Ectodermal cell (in vitro differentiated cells): ENCODE data around the gene SCGB3A1.

ENCODE experiments used
- H3K27ac ChIP-seq: 2 replicates; pipeline ENCODE4 v1.7.0; 2013; ENCODE audit warnings: mild to moderate bottlenecking, low read depth, low read length; ENCODE audit not compliant: insufficient read depth, poor library complexity, severe bottlenecking
- H3K27me3 ChIP-seq: 2 replicates; pipeline ENCODE4 v1.7.0; 2013; ENCODE audit warnings: mild to moderate bottlenecking, low read length; ENCODE audit not compliant: insufficient read depth, control insufficient read depth, poor library complexity, severe bottlenecking
- H3K36me3 ChIP-seq: one replicate; pipeline ENCODE4 v1.7.0; 2013; ENCODE audit warnings: low read length; ENCODE audit not compliant: control insufficient read depth, insufficient read depth
- H3K4me1 ChIP-seq: one replicate; pipeline ENCODE4 v1.7.0; 2013; ENCODE audit warnings: low read length; ENCODE audit not compliant: control insufficient read depth, insufficient read depth
- H3K4me3 ChIP-seq: 2 replicates; pipeline ENCODE4 v1.7.0; 2013; ENCODE audit warnings: low read depth, low read length, control low read depth; ENCODE audit not compliant: insufficient read depth
- H3K9me3 ChIP-seq: 2 replicates; pipeline ENCODE4 v1.7.0; 2013; ENCODE audit warnings: mild to moderate bottlenecking, low read length, moderate library complexity; ENCODE audit not compliant: control insufficient read depth
- WGBS, 2 experiments: methylation state at CpG; one replicate each; pipeline ENCODE4 v1.1.7; 2013; ENCODE audit warnings: missing lambda C conversion rate in 2 of 2; 5-methylcytosine and 5-hydroxymethylcytosine counted together

The SCGB3A1 gene

DNA sequence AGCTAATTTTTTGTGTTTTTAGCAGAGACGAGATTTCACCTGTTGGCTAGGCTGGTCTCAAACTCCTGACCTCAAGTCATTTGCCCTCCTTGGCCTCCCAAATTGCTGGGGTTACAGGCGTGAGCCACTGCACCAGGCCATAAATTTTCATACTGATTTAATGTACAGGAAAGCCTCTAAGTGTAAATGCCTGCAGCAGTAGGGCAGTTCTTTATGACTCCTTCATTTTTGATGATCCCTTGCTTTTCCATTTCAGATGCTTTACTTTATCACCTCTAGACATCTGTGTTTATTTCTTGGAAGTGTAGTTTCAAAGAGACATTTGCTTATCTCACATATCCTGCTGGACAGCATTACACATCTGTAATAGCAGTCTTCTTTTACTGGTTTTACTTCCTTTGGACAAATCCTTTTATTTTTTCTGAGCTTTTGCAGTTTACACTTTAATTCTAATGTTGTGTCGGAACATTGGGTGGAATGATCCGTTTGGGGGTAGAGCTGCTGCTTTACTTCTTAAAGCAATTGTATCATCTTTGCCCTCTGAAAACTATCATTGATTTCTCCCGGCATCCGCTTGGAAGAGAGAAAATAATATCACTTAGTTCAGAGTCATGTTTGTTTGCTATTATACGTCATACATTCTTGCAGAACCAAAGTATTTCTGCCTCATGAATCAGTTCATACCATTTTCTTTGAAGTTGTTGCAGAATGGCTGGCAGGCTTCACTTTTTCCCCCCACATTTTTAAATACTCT is 36.0 kb downstream of the SCGB3A1 start:
- Histone ChIP-seq H3K4me3 (no peak overlapping the region), H3K9me3 (no peaks in the 10 kb centered on the region), H3K27ac (no peak overlapping the region), H3K4me1 (no peaks in the 10 kb centered on the region), H3K36me3 (peaks cover 51% of the 10 kb centered on the region), H3K27me3 (no peaks in the 10 kb centered on the region)
- 97% methylated on average over 7 of the region's 7 CpGs for WGBS, 2 experiments

DNA sequence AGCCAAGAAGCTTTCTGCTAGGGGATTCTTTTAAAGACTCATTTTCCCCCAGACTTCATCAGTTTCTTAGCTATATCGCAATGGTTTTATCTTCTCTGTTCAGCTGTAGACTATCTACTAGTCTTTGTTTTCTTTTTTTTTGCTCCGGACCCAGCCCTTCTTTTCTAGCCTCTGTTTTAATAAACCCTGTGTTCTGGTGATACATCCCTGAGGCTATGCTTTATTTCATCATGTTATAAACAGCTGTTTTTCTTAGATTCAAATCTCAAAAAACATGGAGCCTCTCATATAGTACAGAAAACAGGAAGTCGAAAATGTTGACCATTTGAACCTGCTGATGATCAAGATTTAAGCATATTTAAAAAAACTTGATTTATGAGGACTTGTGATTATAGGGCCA is 37.8 kb downstream of the SCGB3A1 start:
- Histone ChIP-seq H3K27ac (no peak overlapping the region), H3K9me3 (no peaks in the 10 kb centered on the region), H3K36me3 (peaks cover 58% of the 10 kb centered on the region), H3K4me3 (no peak overlapping the region), H3K27me3 (no peaks in the 10 kb centered on the region), H3K4me1 (no peaks in the 10 kb centered on the region)
- 96 to 97% methylated on average over 3 of the region's 3 CpGs for WGBS, 2 experiments

- H3K4me1 ChIP-seq: no peaks in the 10 kb centered on the region
- no peak overlapping the region for H3K27ac ChIP-seq
- H3K36me3 ChIP-seq: peaks cover 36% of the 10 kb centered on the region
- no peak overlapping the region for H3K4me3 ChIP-seq
- 91 to 93% methylated on average over 3 of the region's 3 CpGs for WGBS, 2 experiments
- H3K9me3 ChIP-seq: no peaks in the 10 kb centered on the region
- no peaks in the 10 kb centered on the region for H3K27me3 ChIP-seq
Measured at GRCh38 chr5:180548563-180548962, 42.7 kb downstream of the SCGB3A1 start.

GRCh38 chr5:180545248-180545647 is 46.1 kb downstream of the SCGB3A1 start:
- H3K9me3 ChIP-seq: no peaks in the 10 kb centered on the region
- H3K4me1 ChIP-seq: no peaks in the 10 kb centered on the region
- H3K27me3 ChIP-seq: no peaks in the 10 kb centered on the region
- H3K36me3 ChIP-seq: peaks cover 24% of the 10 kb centered on the region
- no peak overlapping the region for H3K4me3 ChIP-seq
- 90 to 95% methylated on average over 2 of the region's 3 CpGs for whole genome bisulfite sequencing, 2 experiments
- no peak overlapping the region for H3K27ac ChIP-seq

DNA sequence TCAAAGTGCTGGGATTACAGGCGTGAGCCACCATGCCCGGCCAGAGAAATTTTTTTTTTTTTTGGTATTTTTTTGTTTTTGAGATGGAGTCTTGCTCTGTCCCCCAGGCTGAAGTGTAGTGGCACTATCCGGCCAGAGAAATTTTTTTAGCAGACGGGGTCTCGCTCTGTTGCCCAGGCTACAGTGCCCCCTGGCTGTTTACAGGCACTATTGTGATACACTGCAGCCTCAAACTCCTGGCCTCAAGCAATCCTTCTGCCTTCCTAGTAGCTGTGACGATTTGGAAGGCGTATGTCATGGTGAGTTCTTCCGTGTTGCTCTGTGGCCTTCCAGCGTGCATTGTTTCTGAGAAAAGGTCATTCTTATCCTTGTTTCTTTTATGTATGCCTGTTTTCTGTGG is 49.6 kb downstream of the SCGB3A1 start:
- Histone ChIP-seq H3K4me1 (no peaks in the 10 kb centered on the region), H3K4me3 (no peak overlapping the region), H3K36me3 (peaks cover 26% of the 10 kb centered on the region), H3K27ac (no peak overlapping the region), H3K9me3 (no peaks in the 10 kb centered on the region), H3K27me3 (no peaks in the 10 kb centered on the region)
- WGBS, 2 experiments: 95 to 96% methylated on average over 9 of the region's 9 CpGs
